ENCODE measurements around the gene MAP1A.

GRCh38 chr15:43492266-43492665 lies 25.1 kb upstream of the MAP1A start:
- no peak for TF ChIP-seq HES2 (IDR thresholded peaks at IDR 0.05)
- TF ChIP-seq GATA3 (IDR thresholded peaks at IDR 0.05; ENCODE audit: borderline replicate concordance) = no peak
- no peak for TF ChIP-seq CTCF (IDR thresholded peaks at IDR 0.05)
- no peak for TF ChIP-seq KDM1A (IDR thresholded peaks at IDR 0.05; ENCODE audit: low read depth)
- no peak for TF ChIP-seq SREBF2 (IDR thresholded peaks at IDR 0.05)
- no peak for TF ChIP-seq RAD21 (conservative IDR thresholded peaks at IDR 0.05 in 1 of 2, IDR thresholded peaks at IDR 0.05 in 1 of 2)
- TF ChIP-seq ZC3H11A (IDR thresholded peaks at IDR 0.05) = no peak
- TF ChIP-seq POLR2A (IDR thresholded peaks at IDR 0.05; ENCODE audit: low read length) = no peak
- TF ChIP-seq JUN (IDR thresholded peaks at IDR 0.05) = no peak
- no peak for TF ChIP-seq FOSL2 (IDR thresholded peaks at IDR 0.05)
- TF ChIP-seq FOSL2 (CRISPR knock-in tag; IDR thresholded peaks at IDR 0.05) = no peak
- no peak for TF ChIP-seq CEBPB (IDR thresholded peaks at IDR 0.05)
